NOMO-1 treated with dmso at 0.1 percent for 144 hours (cell line): Measurements from ENCODE around the gene THAP4.

Experiments used
- DNase-seq: peaks from one replicate; lab custom pipeline; 2025; ENCODE audit not compliant: unreplicated experiment; lab: John Stamatoyannopoulos, UW

The THAP4 gene

DNA sequence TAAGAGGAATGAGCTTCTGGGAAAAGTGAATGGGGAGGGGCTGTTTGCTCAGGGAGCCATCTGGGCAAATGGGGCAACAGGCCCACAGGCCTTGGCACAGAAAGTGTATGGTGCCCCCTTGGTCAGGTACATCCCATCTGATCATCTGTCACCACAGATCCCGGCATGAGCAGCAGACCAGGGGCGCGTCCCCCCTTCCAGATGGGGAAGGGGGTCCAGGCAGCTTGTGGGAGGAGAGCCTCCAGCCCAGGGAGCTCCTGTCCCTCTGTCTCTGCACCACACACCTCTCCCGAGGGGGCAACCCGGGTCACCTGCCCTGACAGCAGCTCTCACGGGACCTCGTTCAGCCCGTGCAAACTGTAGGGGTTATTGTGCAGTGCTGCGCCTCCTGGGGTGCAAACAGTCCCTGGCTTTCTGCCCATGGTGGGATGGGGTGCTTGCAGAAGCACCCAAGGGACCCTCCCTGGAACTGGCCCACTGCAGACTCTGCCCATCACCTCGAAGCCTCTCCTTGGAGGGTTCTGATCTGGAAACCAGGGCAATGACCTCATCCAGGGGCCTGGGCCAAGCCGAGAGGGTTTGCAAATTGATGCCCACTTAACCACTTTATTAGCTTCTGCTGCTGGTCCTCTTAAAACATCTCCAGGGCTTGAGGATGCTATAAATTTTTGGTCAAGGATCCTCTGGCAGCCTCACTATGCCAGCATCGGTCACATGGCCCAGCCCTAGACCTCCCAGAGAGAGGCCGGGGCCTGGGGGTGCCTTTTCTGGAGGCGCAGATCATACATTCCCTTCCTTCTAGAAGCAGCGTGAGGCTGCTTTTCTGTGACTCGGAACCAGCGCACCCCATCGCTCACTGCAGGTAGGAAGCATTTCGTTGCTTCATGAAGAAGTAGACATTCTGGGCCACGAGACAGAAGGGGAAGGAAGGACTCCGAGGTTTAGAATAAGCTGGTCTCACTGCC is 86.1 kb downstream of the THAP4 start:
- DNase-seq, result no peak

DNA sequence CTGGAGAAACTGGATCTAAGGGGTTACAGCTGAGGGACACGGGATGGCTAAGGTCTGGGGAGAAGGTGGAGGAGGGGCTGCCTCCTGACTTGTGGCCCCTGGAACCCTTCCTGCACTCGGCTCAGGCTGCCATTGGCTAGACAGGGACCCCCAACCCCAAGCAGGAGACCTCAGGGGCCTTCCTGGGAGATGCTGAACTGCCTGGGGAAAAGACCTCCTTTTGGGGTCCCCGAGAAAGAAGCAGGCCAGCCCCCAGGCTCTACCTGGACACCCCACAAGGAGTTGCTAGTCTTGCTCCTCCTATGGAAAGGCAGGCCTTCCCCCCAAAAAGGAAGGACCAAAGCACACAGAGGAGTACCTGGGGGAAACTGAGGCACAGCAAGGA is 88.5 kb downstream of the THAP4 start:
- DNase-seq, result no peak

DNA sequence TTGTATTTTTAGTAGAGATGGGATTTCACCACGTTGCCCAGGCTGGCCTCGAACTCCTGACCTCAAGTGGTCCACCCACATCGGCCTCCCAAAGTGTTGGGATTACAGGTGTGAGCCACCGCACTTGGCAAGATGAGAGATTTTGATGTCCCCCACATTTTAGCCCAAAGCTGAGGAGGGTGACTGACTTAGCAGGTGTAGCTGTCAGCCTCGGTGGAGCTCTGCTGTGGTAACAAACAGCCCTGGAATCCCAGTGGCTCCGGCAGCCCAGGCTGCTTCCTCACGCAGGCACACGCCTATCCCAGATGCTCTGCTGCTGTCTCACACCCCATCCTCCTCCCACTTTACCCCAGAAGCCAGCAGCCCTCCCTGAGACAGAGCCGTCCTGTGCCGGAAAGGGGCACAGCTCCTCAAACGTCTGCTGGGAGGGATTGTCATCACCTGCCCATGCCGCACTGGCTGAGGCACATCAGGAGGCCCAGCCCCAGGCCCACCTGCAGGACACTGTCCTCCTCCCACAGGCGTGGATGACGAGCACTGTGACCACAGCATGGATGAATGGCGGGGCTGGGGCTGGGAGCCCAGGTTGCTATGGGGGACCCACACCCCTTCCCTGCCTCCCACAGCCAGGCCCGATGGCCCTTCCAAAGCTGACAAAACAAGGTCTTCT is 89.0 kb downstream of the THAP4 start:
- no peak for DNase-seq

DNA sequence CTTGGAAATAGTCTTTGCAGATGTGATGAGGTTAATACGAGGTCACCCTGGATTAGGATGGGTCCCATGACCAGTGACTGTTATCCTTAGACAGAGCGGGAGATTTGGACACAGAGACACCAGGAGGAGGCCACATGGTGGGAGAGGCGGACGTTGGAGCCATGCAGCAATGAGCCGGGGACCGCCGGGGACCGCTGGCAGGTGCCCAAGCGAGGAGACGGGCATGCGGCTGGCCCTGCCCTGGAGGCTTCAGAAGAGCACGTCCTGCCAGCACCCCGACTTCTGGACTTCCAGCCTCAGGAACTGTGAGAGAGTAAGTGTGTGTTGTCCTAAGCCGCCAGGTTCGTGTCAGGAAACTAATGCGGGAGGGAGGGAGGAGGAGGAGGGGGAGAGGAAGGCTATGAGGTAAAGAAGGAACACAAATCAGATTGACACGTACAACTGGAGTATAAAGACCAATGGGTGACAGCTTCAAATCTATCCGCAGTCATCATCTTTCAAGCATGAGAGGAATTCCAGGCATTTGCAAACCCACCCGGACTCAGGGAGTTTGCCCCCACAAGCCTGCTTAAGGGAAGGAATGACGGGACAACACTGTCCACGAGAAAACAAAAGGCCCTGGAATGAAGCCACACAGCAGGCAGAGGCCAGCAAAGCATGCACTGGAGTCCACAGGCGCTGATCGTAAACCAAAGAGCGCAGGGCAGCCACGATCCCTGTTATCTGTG is 90.0 kb downstream of the THAP4 start:
- no peak for DNase-seq

- no peak for DNase-seq
Measured at GRCh38 chr2:241545523-241546473, 91.2 kb downstream of the THAP4 start.

DNA sequence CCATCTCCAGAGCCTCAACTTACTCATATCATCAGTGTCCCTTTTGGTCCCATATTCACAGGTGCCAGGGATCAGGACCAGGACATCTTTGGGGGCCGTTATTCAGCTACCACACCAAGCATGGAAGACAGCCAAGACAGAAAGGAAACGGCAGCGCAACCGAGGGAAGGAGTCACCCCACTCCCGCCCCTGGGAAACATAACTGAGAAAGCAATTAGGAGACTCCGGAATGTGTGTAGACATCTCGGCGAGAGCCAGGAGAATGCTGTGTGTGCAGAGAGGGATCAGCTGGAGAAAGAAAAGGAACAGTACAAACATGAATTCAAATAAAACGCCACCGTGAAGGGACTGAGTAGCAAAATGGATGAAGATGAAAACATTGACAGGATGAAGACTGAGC is 91.9 kb downstream of the THAP4 start:
- DNase-seq, result no peak

DNA sequence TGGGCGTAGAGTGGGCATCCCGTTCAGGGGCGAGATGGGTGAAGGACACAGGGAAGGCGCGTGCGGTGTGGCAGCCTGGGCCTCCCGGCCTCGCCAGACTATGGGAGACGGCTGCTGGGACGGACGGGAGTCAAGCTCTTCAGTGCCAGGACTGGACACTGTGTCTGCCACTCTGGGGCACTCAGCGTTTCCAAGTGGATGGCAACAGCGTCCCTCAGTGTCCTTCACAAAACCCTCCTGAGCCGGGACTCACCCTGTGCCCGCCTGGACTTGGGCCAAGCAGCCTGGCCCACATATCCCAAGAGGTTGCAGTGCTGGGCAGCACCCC is 94.7 kb downstream of the THAP4 start:
- no peak for DNase-seq

DNA sequence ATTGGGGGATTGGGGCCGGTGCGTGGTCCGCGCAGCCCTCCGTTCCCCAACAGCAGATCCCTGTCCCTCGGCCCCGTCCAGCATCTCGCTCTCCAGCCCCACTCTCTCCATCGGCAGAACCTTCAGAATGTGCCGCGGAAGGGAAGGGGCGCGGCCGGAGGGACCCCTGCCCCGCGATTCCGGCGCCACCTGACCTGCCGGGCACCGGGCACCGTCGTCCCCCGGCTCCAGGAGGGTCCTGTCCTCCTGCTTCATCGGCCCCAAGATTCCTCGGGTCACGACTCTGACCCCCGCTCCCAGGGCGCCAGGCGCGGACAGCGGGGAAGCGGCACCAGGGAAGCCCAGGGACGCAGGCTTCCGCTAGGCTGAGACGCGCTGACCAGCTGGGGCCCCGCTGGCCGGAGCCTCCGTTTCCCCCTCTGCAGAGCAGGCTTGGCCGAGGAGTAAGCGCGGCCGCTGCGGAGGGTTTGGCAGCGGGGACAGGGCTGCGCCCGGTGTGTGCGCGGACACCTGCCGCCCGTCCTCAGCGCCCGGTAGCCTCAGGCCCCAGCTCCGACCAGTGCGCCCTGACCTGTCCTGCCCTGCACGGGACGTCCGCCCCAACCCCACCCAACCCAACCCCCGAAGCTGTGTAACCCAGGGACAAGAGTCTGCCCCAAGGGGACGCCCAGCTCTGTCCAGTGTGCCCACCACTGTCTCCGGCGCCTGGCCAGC is 95.2 kb downstream of the THAP4 start:
- DNase-seq, result no peak

- no peak for DNase-seq
Measured at GRCh38 chr2:241540771-241541561, 96.0 kb downstream of the THAP4 start.

GRCh38 chr2:241540401-241540770 is 96.6 kb downstream of the THAP4 start:
- no peak for DNase-seq

DNA sequence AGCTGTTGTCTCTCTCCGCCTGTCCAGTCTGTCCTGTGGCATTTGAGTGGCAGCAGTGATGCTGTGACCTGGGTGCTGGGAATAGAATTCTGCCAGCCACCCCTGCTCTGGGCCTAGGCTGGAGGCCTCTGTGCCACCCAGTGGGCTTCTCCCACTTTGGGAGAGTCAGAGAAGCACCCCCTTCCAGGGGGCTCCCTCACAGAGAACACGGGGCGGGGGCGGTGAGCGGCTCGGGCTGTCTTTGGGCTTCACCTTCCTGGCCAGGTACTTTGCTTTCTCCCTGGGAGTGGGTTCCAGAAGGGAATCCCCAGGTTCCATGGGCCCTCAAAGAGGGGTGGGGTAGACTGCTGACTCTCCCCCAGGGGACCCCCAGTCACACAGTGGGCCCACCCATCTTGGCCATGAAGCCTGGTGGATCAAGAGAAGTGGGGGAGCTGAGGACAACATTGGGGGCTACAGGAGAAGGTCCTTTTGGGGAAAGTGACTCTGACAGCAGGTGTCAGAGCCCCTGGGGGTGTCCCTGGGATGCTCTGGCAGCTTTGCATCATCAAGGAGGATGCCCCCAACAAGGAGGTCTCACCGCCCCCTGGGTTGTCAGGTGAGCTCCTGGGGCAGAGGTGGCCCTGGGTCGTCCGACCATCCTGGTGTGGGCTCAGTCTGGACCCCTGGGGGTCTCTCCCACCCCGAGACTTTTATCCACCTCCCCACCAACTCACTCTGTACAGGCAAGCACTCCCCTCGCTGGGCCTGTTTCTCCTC is 97.2 kb downstream of the THAP4 start:
- DNase-seq, result no peak

GRCh38 chr2:241538838-241539615 is 97.9 kb downstream of the THAP4 start:
- DNase-seq, result no peak

- DNase-seq, result no peak
Measured at GRCh38 chr2:241535871-241536655, 100.9 kb downstream of the THAP4 start.

DNA sequence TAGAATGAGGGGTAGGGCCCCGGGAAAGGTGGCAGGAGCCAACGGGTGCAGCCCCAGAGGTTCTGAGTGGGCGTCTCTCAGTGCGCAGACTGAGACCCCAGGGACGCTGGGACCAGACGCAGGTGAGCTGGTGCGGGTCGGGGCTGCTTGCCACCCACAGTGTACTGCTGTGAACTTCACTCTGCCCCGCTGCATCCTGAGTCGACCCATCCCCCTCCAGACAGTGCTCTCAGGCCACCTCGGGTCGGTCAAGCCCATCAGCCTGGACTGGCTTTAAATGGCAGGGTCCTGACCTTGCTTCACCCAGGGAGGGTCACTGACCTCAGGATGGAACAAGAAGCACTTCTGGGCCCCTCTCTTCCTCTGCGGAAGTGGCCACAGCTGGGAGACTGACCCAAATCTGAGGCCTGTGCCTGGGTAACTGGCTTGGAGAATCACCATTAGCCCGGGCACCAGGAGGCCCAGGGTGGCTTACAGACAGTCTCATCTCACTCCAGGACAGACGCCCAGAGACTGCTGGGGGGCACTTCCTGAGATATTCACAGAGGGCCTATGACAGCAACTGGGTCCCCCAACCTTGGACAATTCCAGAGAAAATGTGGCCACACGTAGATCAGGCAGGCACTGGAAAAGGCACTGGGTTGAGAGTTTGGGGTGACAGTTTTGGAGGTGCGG is 102.1 kb downstream of the THAP4 start:
- no peak for DNase-seq
